Hepatic stellate cell (primary cell): Measurements from ENCODE around the gene SNRNP70.

Experiments
- DNase-seq: peaks from one replicate; pipeline ENCODE4 v3.0.0; 2011; ENCODE audit warnings: low spot score

The SNRNP70 gene

DNA sequence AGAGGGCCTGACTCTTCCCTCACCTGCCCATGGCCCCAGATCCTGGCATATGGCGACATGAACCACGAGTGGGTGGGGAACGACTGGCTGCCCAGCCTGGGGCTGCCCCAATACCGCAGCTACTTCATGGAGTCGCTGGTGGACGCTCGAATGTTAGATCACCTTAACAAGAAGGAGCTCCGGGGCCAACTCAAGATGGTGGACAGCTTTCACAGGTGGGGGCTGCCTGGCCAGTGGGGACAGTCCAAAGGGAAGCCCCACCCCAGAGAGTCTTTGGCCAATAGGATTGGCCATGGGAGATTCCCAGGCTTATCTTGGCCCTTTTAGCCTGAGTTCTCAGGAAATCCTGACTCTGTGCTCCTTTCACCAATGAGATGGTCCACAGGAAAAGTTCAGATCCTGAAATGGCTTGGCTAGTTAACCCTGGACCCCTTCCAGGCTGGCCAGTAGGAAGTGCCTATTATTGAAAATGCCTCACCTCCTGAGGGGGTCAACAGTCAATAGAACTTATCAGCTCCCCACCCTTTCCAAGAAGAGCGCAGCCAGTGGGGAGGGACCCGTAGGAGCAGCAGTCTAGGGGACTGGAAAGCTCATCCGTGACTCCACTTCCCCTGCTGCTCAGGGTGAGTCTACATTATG, 62.9 kb downstream of the SNRNP70 start:
- no peak for DNase-seq

DNA sequence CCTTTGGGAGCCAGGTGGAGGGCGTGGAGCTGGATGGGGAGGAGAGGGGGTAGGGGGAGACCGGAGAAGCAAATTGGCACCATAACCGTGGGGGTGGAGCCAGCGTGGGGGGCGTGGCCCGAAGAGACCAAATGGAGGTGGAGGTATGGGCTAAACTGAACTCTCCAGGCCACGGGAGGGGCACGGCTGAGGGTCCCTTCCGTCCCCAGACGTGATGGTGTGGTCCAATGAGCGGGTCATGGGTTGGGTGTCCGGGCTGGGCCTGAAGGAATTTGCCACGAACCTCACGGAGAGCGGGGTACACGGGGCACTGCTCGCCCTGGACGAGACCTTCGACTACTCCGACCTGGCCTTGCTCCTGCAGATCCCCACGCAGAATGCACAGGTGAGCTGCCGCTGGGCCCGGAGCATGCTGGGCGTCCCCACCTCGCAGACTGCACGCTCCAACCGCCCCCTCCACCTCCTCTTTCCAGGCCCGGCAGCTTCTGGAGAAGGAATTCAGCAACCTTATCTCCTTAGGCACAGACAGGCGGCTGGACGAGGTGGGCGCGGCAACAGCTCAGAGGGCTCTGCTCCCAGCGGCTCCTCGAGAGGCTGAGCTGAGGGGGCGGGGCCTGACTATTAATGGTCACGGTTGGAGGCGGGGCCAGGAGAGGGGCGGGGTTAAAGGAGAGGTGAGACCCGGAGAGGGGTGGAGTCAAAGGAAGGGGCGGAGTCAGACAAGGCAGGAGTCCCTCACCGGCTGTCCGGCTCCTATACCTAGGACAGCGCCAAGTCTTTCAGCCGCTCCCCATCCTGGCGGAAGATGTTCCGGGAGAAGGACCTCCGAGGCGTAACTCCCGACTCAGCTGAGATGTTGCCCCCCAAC, 63.8 kb downstream of the SNRNP70 start:
- peak; percentile 98 for DNase-seq

DNA sequence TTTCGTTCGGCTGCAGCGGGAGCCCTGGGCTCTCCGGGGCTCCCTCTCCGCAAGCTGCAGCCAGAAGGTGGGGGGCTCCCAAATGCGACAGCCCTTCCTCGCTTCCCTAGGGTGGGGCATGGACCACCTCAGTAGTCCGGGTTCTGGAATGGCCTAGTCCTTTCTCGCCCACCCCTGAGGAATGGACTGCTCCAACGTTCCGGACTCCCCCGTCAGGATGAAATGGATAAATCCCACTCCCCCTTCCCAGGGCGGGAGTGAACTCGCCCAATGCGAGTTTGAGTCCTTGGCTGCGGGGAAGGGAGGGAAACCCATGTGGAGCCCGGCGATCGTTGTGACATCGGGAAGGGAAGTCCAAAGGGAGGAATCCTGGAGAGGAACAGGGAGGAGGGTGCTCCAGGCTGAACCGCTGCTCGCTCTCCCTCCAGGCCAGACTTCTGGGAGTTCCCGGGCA, 64.4 kb downstream of the SNRNP70 start:
- peak; percentile 87 for DNase-seq

DNA sequence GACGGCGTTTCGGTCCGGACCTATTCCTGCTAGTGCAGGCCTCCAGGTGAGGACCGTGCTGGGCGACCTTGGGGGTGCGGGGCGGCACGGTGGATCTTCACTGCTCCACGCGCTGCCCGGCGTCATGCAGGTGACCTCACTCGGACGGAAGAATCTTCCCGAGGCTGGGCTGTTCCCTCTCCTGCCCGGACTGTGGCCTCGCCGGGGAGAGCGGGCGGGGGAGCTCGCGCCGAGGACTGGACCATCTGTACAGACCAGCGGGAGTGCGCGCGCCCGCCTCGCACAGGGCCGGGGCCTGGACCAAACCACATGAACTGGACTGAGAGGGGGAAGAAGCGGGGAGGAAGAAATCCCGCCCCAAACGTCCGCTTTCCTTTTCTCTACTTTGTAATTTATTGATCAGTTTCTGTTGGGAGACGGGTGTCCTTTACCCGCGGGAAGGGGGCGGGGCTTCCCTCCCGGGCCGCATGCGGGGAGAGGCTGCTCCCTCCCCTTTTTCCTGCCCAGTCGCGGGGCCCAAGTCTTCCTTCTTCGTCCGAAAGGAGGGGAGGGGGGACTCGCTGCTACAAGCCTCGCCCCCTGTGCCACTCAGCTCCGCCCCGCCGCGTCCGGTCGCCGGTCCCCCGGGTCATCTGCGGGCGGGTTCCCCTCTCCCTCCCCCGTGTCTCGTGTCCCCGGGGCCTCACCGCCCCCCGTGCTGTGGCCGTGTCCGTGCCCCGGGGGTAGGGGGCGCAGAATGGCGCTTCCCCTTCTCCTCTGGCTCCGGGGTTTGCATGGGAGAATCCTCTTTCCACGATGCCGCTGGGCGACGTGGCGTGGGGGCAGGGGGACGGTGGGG, 65.1 kb downstream of the SNRNP70 start:
- peak; percentile 88 for DNase-seq

DNA sequence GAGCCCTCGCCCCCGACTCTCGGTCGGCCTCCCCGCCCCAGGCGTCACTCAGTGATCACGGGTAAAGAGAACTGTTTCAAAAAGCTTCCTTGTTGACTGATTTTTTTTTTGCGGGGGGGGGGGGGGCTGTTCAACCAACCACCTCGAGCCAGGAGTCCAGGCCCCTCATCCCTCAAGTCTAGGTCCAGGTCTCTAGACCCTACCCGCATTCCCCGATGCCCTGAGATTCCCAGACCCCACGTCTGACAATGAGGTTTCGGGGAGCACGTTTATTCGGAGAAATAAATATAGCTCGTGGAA, 65.6 kb downstream of the SNRNP70 start:
- no peak for DNase-seq

DNA sequence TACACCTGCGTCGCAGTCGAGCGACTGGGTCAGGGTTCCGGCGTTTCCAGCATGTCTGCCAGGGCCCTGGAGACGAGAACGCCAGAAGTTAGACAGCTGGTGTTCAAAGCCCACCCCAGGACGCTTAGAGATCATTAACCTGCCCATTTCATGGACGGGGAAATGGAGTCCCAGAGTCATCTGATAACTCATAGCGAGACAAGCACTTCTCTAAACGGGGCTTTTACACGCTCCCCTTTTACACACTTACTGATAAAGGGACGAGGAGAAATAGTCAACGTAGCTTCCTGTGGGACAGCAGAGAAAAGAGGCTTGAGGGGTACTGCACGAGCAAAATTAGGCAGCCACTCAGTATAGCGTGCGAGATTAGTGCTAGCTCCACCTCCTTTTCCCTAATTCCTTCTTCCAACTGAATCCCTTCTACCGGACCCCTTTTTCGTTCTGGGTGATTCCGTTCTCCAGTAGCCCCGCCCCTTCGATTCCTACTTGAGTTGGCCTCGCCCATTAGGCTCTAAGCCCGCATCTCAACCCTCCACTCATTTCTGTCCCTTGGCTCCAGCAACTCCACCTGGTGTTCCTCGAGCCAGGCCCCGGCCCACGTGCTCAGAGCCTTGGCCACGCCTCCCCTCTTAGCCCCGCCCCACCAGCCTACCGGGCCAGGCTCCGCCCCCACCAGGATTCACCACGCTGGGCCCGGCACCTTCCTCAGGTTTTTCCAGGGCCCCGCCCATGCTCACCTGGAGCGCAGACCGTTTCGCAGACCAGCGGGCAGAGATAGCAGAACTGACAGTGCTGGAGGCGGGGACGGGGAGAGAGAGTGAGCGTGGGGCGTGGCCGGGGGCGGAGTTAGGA, 66.2 kb downstream of the SNRNP70 start:
- peak; percentile 63 for DNase-seq

DNA sequence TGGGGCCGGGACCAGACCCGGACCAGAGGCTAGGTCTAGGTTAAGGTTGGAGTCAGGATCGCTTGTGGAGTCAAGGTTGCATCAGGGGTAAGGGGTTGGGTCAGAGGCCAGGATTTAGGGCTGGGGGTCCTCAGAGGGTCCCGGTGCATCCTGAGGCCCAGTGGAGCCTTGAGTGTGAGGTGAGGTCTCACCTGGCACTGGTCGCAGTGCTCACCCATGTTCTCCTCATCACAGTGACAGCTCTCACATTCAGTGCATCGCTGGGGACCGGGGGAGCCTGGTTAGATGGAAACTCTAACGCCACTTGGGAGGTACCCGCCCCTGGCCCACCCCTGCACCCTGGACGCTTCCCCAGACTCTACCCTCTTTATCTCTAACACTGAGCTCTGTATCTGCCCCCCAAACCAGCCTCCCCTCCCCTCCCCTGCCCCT, 66.9 kb downstream of the SNRNP70 start:
- no peak for DNase-seq

DNA sequence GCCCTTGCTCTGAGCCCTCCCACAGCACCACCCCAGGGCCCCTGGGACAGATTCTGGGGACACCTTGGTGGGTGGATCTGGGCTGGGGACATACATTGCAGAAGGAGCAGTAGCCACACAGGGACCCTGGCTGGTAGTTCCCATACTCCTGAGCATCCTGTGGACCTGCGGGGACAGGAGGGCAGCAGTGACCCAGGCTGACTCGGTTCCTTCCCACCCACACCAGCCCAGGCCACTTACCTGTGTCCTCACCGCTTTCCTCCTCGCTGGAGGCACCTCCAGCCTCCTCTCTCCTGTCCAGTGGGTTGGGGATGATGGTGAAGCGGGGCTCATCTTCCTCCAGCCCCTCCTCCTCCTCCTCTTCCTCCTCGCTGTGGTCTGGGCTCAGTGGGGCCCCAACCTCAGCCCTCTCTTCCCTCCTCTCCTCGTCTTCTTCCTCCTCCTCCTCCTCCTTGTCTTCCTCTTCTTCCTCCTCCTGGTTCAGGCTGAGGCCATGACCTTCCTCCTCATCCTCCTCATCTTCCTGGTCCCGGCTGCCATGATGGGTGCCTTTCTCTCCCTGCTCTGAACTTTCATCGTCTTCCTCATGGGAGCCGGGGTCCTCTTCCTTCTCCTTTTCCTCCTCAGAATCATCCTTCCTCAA, 68.0 kb downstream of the SNRNP70 start:
- DNase-seq: no peak

DNA sequence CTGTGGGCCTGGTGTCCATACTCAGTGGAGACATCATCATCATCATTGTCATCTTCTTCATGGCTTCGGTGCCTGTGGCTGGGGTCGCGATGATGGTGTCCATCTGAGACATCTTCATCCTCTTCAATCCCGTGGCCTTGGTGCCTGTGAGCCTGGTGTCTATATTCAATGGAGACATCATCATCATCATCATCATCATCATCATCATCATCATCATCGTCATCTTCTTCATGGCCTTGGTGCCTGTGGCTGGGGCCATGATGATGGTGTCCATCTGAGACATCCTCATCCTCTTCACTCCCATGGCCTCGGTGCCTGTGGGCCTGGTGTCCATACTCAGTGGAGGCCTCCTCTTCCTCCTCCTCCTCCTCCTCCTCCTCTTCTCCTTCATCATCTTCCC, 69.0 kb downstream of the SNRNP70 start:
- DNase-seq: no peak

DNA sequence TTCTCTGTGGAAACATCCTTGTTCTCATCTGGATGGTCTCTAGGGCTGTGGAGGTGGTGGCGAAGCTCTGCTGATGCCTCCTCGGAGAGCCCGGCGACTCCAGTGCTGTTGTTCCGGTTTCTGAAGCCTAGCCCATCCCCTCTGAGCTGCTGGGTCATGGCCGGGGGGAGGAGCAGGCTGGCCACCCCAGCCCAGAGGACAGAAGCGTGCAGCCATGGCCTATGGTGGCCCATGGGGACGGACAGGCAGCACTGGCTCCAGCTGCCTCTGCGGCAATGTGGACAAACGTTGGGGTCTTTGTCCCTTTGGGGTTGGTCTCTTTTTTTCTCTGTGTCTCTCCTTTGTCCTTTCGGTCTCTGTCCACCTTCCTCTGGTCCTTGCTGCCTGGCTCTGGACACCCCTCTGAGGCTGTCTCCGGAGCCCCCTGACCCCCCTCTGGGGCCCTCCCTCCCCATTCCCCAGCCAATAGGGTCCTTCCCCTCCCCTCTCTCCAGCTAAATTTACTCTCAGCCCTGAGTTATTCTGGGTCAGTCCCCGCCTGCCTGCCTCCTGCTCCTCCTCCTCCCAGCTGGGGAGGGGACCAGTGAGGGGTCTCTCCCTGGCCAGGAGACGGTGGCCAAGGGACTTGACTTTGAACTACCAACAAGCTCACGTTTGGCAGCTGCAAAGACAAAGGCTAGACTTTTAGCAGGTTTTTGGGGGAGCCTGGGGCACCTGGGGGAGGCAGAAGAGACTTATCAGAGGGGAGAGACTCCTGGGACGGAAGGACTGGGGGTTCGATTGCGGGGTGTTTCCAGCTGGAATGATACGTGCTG, 70.0 kb downstream of the SNRNP70 start, which contains the start of gene HRC:
HRC (minus strand) TSS at position 392 of the 815 bp plus-strand sequence; CDS start at position 233, 159 bp downstream.
- no peak for DNase-seq

DNA sequence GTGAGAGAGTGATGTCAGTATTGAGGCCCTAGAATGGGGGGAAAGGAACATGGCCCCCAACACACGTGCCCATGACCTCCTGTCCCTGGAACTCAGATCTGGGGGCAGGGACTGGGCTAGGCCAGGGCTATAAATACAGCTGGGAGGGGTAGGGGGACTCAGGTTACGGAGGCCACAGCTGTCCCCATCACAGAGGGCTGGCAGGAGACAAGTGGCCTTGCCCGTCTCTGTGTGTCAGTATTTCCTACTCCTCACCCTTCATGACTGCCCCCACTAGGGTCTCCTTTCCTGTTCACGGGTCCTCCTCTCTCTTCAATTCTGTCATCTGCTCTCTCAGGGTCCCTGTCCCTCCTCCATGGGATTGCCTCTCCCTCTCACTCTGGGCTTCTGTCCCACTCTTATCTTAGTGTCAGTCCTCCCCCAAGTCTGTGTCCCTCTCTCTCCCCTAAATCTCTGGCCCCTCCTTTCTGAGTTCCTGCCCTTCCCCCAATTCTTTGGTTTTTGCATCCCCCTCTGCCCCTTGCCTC, 70.6 kb downstream of the SNRNP70 start:
- DNase-seq: no peak

DNA sequence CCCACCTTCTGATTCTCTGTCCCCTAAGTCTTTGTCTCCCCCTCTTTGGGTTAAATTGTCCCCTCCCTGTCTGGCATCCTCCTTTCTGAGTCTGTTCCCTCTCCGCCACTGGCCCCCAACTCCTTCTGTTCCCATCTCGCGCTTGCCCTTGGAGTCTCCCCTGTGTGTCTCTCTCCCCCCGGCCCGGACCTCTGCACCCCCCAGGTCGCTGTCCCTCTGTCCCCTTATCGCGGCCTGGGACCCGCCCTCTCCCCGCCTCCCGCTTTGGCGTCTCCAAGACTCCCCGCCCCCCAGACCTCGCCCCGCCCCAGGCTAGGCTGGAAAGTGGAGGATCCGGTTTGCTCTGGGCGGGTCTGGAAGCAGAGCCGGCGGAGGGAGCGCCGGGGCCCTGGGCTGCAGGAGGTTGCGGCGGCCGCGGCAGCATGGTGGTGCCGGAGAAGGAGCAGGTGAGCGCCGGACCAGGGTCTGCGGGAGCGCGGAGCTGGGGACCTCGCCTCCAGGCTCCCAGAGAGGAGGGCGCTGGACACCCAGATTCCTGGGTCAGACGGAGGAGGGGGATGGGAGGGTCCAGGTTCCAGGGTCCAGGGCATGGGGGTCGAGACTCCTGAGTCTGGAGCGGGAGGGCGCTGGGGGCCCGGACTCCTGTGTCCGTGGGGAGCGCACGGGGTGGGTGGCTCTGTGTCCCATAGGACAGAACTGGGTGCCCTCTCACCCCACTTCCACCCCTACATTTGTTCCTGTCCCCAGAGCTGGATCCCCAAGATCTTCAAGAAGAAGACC, 72.4 kb downstream of the SNRNP70 start, which contains the start of gene TRPM4:
TRPM4 (plus strand) TSS at position 348 of the 780 bp plus-strand sequence; CDS start at position 423, 75 bp downstream.
- DNase-seq: peak; percentile 94
